GOT3 (cell line): ENCODE measurements around the gene GNB4.

ENCODE experiments used
- DNase-seq: peaks from one replicate; lab custom pipeline; 2025; ENCODE audit warnings: mixed read lengths; lab: John Stamatoyannopoulos, UW

Gene GNB4

DNA sequence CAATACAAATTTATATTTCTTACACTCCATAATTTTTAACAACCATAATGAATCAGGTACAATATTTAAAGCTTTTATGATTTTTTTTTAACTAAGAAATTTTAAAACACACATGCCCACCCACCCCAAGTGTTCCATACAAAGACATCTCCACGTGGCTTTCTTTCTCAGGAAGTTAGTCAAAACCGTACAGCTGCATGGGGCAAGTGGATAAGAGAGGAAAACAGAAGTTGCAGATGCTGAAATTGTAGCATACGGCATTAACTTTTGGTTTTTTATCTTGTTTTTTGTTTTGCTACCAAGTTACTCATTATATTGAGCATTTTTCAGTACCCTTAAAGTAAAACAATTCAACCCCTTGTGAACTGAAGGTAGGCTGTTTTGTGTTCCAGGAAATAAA is 14.8 kb downstream of the GNB4 start:
- no peak for DNase-seq

- DNase-seq, result no peak
These were observed 18.8 kb downstream of the GNB4 start for GRCh38 chr3:179432451-179432850.

DNA sequence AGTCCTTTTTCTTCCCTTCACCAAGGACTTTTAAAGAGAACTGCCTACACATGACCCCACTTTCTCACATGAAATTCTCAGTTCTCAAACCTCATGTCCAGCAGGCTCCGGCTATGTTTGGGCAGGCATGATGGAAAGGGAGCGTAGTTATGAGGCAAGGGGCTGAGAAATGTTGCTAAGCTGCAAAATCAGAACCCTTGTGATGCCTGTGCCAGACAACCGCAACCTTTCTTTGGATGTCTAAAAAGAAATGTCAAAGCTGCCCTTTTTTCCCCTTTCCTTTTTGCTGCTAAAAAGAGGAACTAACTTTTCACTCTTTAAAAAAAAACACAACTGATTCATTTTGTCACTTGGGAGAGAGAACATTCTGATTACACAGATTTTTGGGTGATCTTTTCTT is 19.2 kb downstream of the GNB4 start:
- DNase-seq, result no peak

DNA sequence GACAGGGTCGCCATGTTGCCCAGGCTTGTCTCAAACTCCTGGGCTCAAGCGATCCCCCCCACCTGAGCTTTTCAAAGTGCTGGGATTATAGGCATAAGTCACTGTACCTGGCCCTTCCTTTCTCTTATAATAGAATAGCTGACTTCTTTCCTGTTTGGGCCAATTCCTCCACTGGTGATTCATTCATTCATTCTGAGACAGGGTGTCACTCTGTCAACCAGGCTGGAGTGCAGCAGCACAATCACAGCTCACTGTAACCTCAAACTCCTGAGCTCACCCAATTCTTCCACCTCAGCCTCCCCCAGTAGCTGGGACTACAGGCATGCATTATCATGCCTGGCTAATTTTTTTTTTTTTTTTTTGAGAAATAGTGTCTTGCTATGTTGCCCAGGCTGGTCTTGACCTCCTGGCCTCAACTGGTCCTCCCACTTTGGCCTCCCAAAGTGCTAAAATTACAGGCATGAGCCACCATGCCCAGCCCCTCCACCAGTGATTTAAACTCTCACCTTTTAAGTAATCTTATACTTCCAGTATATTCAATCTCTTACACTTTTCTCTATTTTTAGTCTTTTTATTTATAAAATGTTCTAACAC is 20.9 kb downstream of the GNB4 start:
- DNase-seq, result no peak

- no peak for DNase-seq
These were observed 22.3 kb downstream of the GNB4 start for GRCh38 chr3:179428876-179429548.

GRCh38 chr3:179425075-179425474 is 26.2 kb downstream of the GNB4 start:
- DNase-seq, result no peak

GRCh38 chr3:179421500-179421899 is 29.8 kb downstream of the GNB4 start:
- no peak for DNase-seq

DNA sequence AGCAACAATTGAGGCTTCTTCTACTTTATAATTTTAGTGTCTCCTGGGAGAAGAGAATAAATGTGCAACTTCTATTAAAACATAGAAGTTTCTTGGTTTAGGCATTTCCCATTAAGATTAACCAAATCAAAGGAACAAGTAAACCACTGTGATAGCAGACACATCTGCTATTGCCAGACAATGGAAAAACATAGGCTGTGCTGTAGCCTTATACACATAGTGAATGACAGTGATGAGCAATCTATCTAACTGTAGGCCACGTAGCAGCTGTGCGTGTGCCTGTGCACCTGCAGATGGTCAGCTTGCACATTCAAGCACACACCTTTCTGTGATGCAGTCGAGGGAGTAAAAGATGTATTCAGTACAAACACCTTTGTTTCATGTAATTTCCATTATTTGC is 32.7 kb downstream of the GNB4 start:
- DNase-seq, result no peak

GRCh38 chr3:179416681-179417080 is 34.6 kb downstream of the GNB4 start:
- DNase-seq, result no peak

DNA sequence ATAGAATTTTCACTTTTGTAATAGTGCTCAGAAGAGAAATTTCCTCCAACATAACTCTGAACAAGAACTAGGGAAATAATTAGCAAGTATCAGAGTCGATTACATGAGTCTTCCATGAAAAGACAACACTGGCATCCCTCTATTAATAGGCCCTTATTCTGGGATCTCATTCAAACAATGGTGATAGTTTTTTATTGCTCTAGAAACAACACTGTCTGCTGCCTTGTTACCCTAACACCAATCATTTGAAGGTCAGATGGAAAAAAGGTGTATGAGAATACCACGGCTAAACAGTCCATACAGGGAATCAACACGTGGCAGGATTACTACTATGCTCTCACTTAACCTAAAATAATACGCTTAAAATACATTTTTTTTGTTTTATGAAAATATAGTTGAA is 35.9 kb downstream of the GNB4 start:
- DNase-seq, result no peak

DNA sequence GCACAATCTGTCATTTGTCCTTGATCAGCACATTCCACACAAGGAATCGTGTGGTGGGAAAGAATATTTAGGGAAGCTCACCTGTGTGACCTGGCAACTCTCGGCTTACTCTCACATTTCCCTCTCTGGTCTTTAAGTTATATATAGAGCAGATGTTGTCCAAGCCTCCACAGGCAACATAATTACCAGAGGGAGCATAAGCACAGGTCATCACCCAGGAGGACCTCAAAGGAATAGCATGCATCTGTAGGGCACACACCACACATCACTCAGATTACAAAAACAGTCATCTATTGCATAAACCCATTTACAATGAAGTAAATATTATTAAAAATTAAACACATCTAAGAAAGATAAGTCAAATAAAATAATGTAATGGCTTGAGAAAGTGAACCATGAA is 36.5 kb downstream of the GNB4 start:
- no peak for DNase-seq

- DNase-seq, result no peak
These were observed 40.3 kb downstream of the GNB4 start for GRCh38 chr3:179410999-179411398.

- DNase-seq, result no peak
These were observed 40.9 kb downstream of the GNB4 start for GRCh38 chr3:179410331-179410730.

DNA sequence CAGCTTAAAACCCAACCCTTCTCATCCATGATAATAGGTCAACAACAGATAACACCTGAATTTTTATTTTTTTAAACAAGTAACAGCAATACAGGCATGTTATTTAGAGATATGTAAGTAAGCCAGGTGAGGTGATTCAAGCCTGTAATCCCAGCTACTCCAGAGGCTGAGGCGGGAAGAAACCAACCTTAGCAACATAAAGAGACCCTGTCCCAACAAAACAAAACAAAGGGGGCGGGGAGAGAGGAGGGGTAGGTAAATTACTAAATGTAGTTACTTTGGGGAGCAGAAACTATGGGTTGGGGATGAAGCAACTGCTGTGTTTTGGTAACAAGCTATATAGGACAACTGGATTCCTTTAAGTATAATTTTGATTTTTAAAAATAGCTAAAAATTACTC is 47.0 kb downstream of the GNB4 start:
- DNase-seq, result no peak

DNA sequence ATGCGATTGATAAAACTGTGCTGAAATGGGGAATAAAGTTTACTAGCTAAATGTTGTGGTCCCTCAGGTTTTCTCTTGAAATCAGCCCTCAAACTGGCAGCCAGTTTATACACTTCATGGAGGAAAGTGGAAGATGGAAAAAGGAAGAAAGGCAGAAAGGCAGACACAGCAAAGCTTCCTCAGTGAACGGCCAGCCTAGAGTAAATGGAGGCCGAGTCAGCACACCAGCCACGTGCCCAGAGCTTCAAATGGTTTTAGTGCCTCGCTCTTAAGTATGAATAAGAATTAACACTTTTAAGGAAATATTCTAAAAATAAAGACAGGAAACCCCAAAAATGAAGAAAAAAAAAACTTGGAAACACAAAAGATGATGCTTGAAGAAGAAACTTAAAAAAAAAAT is 48.3 kb downstream of the GNB4 start:
- DNase-seq, result no peak

- no peak for DNase-seq
These were observed 49.7 kb downstream of the GNB4 start for GRCh38 chr3:179401561-179401960.

DNA sequence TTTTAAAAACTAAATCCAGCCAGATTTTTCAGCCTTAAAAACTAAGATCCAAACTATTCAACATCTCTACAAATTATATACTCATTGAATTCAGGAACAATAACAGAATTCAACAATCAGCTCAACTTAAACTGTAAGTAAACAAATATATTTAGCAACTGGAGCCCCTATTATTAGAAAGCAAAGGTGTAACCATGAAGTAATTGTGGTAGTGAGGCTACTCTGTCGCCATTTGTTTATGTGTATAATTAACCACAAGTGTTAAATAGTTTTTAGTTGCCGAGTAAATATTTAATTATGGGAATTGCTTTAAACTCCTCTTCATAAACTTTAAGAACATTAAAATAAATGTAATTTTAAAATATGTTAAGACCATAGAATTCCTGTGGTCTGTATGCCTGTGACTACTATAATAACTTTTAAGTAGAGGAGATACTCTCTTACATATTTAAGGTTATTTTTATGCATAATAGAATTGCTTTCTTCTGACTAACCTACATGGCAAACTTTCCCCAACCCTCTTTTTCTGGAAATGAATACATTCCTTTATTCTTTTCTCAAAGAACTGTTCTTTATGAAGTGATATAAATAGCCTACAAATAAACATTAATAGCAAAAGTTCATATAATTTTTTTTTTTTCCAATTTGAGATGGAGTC is 52.6 kb downstream of the GNB4 start:
- no peak for DNase-seq

DNA sequence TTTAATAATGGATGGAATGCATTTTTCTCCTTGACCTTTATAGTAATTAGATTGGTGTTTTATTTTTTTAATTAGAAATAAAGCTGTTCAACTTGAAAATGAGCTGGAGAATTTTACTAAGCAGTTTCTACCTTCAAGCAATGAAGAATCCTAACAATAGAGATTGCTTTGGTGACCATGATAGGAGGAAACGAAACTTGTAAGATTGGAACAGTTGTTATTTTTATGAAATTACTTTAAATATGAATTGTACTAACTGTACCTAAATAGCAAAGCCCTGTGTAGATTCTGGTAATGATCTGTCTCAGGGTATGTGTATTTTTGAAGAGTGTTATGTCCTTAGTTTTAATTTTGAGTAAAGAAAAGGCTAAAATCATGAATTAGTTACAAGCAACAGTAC is 59.4 kb downstream of the GNB4 start:
- no peak for DNase-seq

DNA sequence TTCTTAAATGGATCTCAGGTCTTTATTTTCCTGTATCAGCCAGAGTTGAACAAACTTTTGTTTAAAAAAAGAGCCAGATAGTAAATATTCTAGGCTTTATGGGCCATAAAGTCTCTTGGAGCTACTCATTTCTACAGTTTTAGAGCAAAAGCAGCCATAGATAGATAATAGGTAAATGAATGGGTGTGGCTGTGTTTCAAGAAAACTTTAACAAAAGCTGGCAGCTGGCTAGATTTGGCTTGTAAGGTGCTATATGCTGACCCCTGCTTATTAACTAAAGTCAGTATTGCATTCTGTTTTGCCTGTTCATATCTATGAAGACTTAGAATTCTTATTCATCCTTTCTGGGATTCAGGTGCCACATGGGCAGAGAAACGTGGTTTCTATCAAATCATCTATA is 74.8 kb downstream of the GNB4 start:
- DNase-seq, result no peak

GRCh38 chr3:179375091-179375999 is 75.9 kb downstream of the GNB4 start:
- no peak for DNase-seq

GRCh38 chr3:179373938-179374337 is 77.3 kb downstream of the GNB4 start:
- no peak for DNase-seq

DNA sequence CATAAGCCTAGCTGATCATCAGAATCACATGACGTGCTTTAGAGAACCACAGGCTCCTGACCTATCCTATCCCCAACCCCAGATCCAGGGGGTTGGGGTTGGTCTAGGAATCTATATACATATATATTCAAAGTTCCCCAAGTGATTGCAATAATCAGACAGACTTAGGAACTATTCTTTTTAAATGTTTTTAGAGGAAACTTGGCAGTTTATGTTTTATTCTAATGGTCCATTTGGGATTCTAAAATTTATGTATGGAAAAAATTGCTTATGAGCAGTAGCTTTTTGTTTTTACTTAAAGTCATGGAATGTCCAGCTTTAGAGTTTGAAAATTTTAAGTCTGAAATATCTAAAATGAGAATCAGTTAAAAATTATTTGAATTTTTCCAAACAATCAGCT is 81.6 kb downstream of the GNB4 start:
- no peak for DNase-seq

GRCh38 chr3:179363332-179363731 is 87.9 kb downstream of the GNB4 start:
- DNase-seq, result no peak
